IPS DF 19.7 (cell line): ENCODE results near the gene CEP295NL.
"Not testable (repeated sequence)": the region's sequence is repeated elsewhere in the genome, so short reads cannot be mapped to it uniquely, and the experiment has no call there.

Source experiments
- DNase-seq: peaks from one replicate; pipeline ENCODE4 v3.0.0-alpha.2; 2013; ENCODE audit warnings: low read depth, low spot score

Gene CEP295NL

DNA sequence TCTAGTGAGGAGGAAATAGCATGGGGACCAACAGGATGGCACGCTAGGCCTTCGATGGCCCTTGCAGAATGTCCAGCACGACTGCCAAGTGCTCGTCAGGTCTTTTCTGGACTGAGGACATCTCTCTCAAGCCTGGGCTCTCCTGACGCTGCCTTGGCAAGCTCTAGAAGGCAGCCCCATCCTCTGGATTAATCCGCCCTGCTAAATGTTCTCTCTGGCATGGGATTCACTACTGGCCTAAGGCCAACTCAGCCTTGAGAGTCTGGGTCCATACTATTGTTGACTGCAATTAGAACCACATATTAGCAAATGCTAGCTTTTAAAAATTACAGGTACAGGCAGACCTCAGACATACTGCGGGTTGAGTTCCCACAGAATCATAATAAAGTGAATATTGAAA is 2.5 kb upstream of the CEP295NL start:
- DNase-seq, result no peak

- DNase-seq, result no peak
Observed at GRCh38 chr17:78905116-78905515, 2.1 kb upstream of the CEP295NL start.

- no peak for DNase-seq
Observed at GRCh38 chr17:78904371-78904770, 1.4 kb upstream of the CEP295NL start.

DNA sequence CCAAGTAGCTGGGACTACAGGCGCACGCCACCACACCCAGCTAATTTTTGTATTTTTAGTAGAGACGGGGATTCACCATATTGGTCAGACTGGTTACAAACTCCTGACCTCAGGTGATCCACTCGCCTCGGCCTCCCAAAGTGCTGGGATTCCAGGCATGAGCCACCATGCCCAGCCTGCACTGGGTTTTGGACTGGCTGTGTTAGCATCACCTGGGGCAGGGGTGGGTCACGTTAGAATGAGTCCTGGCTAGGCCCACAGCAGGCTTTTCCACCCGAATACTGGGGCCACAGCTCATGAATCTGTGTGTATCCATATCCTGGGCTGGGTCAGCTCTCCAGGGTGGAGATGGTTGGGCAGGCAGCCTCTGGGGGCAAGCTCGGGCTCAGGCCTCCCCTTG is 770 bp downstream of the CEP295NL start:
- DNase-seq, result not testable (repeated sequence)

GRCh38 chr17:78901806-78902205 is 1.2 kb downstream of the CEP295NL start:
- no peak for DNase-seq

GRCh38 chr17:78900816-78901215 is 2.2 kb downstream of the CEP295NL start:
- no peak for DNase-seq

GRCh38 chr17:78899361-78900260 is 3.4 kb downstream of the CEP295NL start:
- no peak for DNase-seq

- DNase-seq, result no peak
Observed at GRCh38 chr17:78898947-78899346, 4.1 kb downstream of the CEP295NL start.

GRCh38 chr17:78898075-78898836 is 4.7 kb downstream of the CEP295NL start:
- DNase-seq, result no peak

GRCh38 chr17:78897664-78898047 is 5.3 kb downstream of the CEP295NL start:
- no peak for DNase-seq

- DNase-seq, result no peak
Observed at GRCh38 chr17:78896834-78897663, 6.0 kb downstream of the CEP295NL start.

DNA sequence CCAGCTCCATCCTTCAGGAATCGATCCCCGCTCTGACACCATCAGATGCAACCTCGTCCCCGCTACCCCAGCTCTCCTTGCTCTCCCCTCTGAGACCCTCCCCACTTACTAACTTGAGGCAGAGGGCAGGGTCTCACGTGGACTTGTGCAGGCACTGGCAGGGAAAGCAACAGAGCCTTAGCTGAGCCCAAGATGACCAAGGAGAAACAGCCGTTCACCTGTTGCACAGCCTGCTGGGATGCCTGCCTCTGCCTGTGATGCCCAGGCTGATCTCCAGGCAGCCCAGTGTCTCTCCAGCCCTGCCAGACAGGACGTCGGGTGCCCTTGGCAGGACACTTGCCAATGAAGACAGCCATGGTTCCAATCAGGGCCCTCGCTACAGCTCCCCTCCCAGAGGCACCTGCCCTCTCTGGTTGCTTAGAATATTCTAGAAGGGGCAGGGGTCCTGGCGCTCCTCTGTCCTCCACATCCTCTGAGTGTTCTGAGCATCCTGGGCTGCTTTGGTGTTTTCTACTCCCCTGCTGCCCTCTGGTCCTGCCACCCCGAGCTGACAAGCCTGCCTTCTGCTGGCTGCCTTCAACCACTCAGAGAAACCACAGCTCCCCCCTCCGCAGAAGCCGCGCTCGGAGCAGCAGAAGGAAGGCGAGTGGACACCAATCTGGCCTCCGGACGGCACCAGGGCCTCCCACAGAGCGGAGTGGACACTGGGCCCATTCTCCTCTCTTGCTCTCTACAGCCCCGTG is 6.7 kb downstream of the CEP295NL start:
- DNase-seq, result no peak

DNA sequence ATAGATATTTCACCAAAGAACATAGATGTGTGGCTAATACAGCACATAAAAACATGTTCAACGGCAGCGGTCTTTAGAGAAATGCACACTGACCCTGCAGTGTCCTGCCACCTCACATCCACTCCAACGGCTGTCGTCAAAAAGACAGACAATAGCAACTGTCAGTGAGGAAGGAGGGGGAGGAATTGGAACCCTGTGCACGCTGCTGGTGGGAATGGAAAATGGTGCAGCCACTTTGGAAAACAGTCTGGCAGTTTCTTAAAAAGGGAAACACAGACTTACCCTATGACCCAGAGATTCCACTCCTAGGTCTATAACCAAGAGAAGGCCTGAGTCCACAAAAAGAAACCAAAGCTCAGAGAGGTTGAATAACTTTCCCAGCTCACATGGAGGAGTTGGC is 7.7 kb downstream of the CEP295NL start:
- DNase-seq, result no peak

DNA sequence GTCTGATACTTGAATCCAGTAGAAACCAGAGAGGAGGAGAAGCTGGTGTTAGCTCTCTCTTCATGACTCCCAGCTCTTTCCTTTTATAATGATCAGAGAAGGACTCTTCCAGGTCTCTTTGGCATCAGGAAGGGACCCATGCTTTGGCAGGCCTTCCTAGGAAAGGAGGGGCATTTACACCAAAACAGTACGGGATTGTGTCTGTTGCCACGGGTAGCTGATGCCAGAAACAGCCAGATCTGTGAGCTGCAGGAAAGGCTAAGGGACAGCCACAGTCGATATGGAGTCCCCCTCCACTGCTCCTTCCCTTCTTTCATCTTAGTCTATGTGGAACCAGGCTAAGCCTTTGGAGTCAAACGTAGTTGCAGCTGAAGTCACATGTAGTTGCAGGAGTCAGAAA is 9.3 kb downstream of the CEP295NL start:
- DNase-seq, result no peak

DNA sequence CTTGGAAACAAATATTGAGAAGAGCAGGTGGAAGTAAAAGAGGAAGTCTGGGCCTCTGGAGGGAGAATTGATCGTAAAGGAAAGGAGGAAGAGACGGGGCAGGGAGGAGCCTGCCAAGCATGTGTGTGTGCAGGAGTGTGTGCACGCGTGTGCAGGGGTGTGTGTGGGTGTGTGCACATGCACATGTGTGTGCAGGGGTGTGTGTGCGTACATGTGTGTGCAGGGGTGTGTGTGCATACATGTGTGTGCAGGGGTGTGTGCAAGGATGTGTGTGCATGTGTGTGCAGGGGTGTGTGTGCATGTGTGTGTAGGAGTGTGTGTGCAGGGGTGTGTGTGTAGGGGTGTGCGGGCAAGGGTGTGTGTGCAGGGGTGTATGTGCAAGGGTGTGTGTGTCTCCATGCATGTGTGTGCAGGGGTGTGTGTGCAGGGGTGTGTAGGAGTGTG is 10.0 kb downstream of the CEP295NL start:
- no peak for DNase-seq

GRCh38 chr17:78892520-78892919 is 10.5 kb downstream of the CEP295NL start:
- no peak for DNase-seq

DNA sequence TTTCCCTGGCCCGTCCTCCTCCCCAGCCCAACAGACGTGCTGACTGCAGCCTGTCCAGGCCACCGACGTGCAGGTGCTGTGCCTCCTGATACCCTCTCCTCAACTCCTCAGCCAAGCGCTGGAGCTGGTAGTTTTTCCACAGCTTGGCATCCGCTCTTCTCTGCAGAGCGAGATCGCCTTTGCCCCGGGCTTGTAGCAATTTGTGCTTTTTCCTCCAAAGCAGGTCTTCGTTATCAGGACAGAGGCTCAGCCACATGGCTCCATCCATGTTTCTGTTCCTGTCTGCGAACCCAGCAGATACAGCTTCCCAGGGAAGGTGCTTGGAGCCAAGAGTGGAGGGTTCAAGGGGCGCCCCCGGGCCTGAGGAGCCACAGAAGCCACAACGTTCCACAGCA is 10.9 kb downstream of the CEP295NL start:
- DNase-seq, result no peak

GRCh38 chr17:78891406-78892061 is 11.5 kb downstream of the CEP295NL start:
- no peak for DNase-seq

DNA sequence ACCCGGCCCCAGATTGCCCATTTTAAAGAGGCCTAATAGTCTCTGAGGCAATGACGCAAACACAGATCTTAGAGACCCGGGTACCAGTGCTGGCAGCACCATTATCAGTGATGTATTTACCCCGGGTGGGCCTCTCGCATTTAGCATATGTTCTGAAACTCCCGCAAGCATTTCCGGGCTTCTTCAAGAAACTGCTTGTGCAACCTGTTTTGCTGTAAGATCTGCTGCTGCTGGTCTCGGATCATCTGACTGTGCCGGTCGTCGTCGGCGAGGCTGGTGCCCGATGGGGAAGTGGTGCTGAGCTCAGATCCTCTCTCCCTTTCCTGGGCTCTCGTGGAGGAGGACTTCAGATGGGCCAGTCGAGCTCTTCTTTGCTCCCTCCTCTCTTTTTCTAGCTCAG is 12.5 kb downstream of the CEP295NL start:
- no peak for DNase-seq

DNA sequence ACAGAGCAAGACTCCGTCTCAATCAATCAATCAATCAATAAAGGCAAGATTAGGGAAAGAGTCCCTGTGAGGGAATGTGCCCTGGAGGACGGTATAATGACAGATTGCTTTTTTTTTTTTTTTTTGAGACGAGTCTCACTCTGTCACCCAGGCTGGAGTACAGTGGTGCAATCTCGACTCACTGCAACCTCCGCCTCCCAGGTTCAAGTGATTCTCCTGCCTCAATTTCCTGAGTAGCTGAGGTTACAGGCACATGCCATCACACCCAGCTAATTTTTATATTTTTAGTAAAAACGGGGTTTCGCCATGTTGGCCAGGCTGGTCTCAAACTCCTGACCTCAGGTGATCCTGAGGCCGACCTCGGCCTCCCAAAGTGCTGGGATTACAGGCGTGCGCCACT is 12.9 kb downstream of the CEP295NL start:
- not testable (repeated sequence) for DNase-seq

- no peak for DNase-seq
Observed at GRCh38 chr17:78889531-78889930, 13.5 kb downstream of the CEP295NL start.
